ENCODE results near the gene TARBP1. TPM values are rescaled to one million over a fixed set of nuclear protein-coding genes. Genes with fewer than 3 reads are reported as not detected.

TARBP1 gene
- total RNA-seq, 4 donors from 2014 or later: 5.8 to 11.1 (median 9.8) TPM

- peaks cover 0 to 22% (median 10%) of the 10 kb centered on the region in 4 donors for H3K36me3 ChIP-seq
- WGBS: 91% methylated on average over 6 of the region's 6 CpGs
- intact Hi-C loops (cut with DNase I): no loop called here
- no peaks in the 10 kb centered on the region for H3K27me3 ChIP-seq
- H3K9me3 ChIP-seq: no peaks in the 10 kb centered on the region
- DNase-seq (ENCODE audit: extremely low spot score): peak; percentile 4
- H3K27ac ChIP-seq (replicated peaks in 1 of 4): no peak overlapping the region
- TF ChIP-seq EP300 (IDR thresholded peaks at IDR 0.05) (no peak), POLR2AphosphoS5 (IDR thresholded peaks at IDR 0.05) (no peak), CTCF (IDR thresholded peaks at IDR 0.05) (no peak), POLR2A (IDR thresholded peaks at IDR 0.05; ENCODE audit: low read depth) (no peak)
- H3K4me1 ChIP-seq: peaks cover 0 to 17% (median 6%) of the 10 kb centered on the region in 4 donors
- H3K4me3 ChIP-seq: no peak overlapping the region
These were observed 82.1 kb downstream of the TARBP1 start for GRCh38 chr1:234396871-234397270.

GRCh38 chr1:234396092-234396491, 82.9 kb downstream of the TARBP1 start:
- no peaks in the 10 kb centered on the region for H3K9me3 ChIP-seq
- H3K4me3 ChIP-seq: no peak overlapping the region
- peak; percentile 26 for DNase-seq (ENCODE audit: extremely low spot score)
- H3K27me3 ChIP-seq: no peaks in the 10 kb centered on the region
- 90% methylated on average over 8 of the region's 8 CpGs for WGBS
- intact Hi-C loops (cut with DNase I): no loop called here
- H3K27ac ChIP-seq (replicated peaks in 1 of 4): no peak overlapping the region
- peaks cover 3 to 30% (median 17%) of the 10 kb centered on the region in 4 donors for H3K36me3 ChIP-seq
- peaks cover 0 to 14% (median 5%) of the 10 kb centered on the region in 4 donors for H3K4me1 ChIP-seq
- TF ChIP-seq POLR2A (IDR thresholded peaks at IDR 0.05; ENCODE audit: low read depth) (no peak), CTCF (IDR thresholded peaks at IDR 0.05) (no peak), EP300 (IDR thresholded peaks at IDR 0.05) (no peak), POLR2AphosphoS5 (IDR thresholded peaks at IDR 0.05) (no peak)

GRCh38 chr1:234395297-234395696, 83.7 kb downstream of the TARBP1 start:
- peaks cover 0 to 6% (median under 1%) of the 10 kb centered on the region in 4 donors for H3K4me1 ChIP-seq
- intact Hi-C loops (cut with DNase I): no loop called here
- DNase-seq (ENCODE audit: extremely low spot score): peak; percentile 60
- no peak overlapping the region for H3K4me3 ChIP-seq
- 82% methylated on average over 5 of the region's 5 CpGs for WGBS
- no peaks in the 10 kb centered on the region for H3K9me3 ChIP-seq
- TF ChIP-seq CTCF (IDR thresholded peaks at IDR 0.05) (no peak), POLR2A (IDR thresholded peaks at IDR 0.05; ENCODE audit: low read depth) (no peak), POLR2AphosphoS5 (IDR thresholded peaks at IDR 0.05) (no peak), EP300 (IDR thresholded peaks at IDR 0.05) (no peak)
- H3K27ac ChIP-seq (replicated peaks in 1 of 4): no peak overlapping the region
- no peaks in the 10 kb centered on the region for H3K27me3 ChIP-seq
- peaks cover 11 to 36% (median 23%) of the 10 kb centered on the region in 4 donors for H3K36me3 ChIP-seq

GRCh38 chr1:234393190-234393589, 85.8 kb downstream of the TARBP1 start:
- 88% methylated on average over 6 of the region's 6 CpGs for WGBS
- peak; percentile 42 for DNase-seq (ENCODE audit: extremely low spot score)
- no peak overlapping the region for H3K27ac ChIP-seq (replicated peaks in 1 of 4)
- H3K9me3 ChIP-seq: no peaks in the 10 kb centered on the region
- H3K27me3 ChIP-seq: no peaks in the 10 kb centered on the region
- H3K4me3 ChIP-seq: no peak overlapping the region
- peaks cover 12 to 42% (median 23%) of the 10 kb centered on the region in 4 donors for H3K36me3 ChIP-seq
- no peaks in the 10 kb centered on the region for H3K4me1 ChIP-seq
- intact Hi-C loops (cut with DNase I): no loop called here
- no peak for TF ChIP-seq EP300 (IDR thresholded peaks at IDR 0.05)
- TF ChIP-seq CTCF (IDR thresholded peaks at IDR 0.05): no peak
- TF ChIP-seq POLR2AphosphoS5 (IDR thresholded peaks at IDR 0.05): no peak
- no peak for TF ChIP-seq POLR2A (IDR thresholded peaks at IDR 0.05; ENCODE audit: low read depth)

GRCh38 chr1:234388094-234388493, 90.9 kb downstream of the TARBP1 start:
- H3K9me3 ChIP-seq: no peaks in the 10 kb centered on the region
- H3K4me3 ChIP-seq: no peak overlapping the region
- TF ChIP-seq CTCF (IDR thresholded peaks at IDR 0.05) (no peak), POLR2AphosphoS5 (IDR thresholded peaks at IDR 0.05) (no peak), EP300 (IDR thresholded peaks at IDR 0.05) (no peak), POLR2A (IDR thresholded peaks at IDR 0.05; ENCODE audit: low read depth) (no peak)
- no peaks in the 10 kb centered on the region for H3K27me3 ChIP-seq
- DNase-seq (ENCODE audit: extremely low spot score): peak; percentile 5
- intact Hi-C loops (cut with DNase I): no loop called here
- no peaks in the 10 kb centered on the region for H3K4me1 ChIP-seq
- WGBS: 85% methylated on average over 6 of the region's 6 CpGs
- H3K27ac ChIP-seq (replicated peaks in 1 of 4): no peak overlapping the region
- H3K36me3 ChIP-seq: peaks cover 12 to 47% (median 32%) of the 10 kb centered on the region in 4 donors
